Lower lobe of right lung (tissue), 2 donors: ENCODE measurements around the gene C7orf57. TPM values are rescaled to one million over a fixed set of nuclear protein-coding genes. Genes with fewer than 3 reads are reported as not detected.

ENCODE experiments used
- ATAC-seq, 2 donors: fragments of 200-7000 bp; cut with Tn5 transposase; one replicate each; pipeline ENCODE4 v1.9.1; 2020 to 2022; ENCODE audit warnings: mild to moderate bottlenecking in 2 of 2, moderate library complexity in 2 of 2
- DNase-seq: peaks from one replicate; pipeline ENCODE4 v3.0.0-alpha.2; 2020
- H3K27ac ChIP-seq: fragments of 200-600 bp; one replicate; pipeline ENCODE4 v1.8.0; 2022
- H3K27me3 ChIP-seq: fragments of 200-600 bp; one replicate; pipeline ENCODE4 v1.8.0; 2022; ENCODE audit warnings: low read depth
- H3K36me3 ChIP-seq: fragments of 200-600 bp; one replicate; pipeline ENCODE4 v1.8.0; 2022; ENCODE audit warnings: mild to moderate bottlenecking
- H3K4me1 ChIP-seq: fragments of 200-600 bp; one replicate; pipeline ENCODE4 v1.8.0; 2022
- H3K4me3 ChIP-seq: fragments of 200-600 bp; one replicate; pipeline ENCODE4 v1.8.0; 2022; ENCODE audit warnings: mild to moderate bottlenecking
- H3K9me3 ChIP-seq: fragments of 200-600 bp; one replicate; pipeline ENCODE4 v1.8.0; 2022
- intact Hi-C: fragments of 100-400 bp; cut with DNase I; formaldehyde crosslinking; loops from one replicate; pipeline ENCODE4 v1.11.0; 2022
- total RNA-seq: library from RNA; stranded (reverse); fragmentation: NEBNext Ultra II Directional; extraction: Animal tissue kit (Norgen Biotek cat#: 25700); gene quantifications from one replicate; pipeline ENCODE4 v1.2.1, GENCODE V29; 2021
- TF ChIP-seq, protein P1 (sequence below): fragments of 200-600 bp; IDR thresholded peaks from one replicate; pipeline ENCODE4 v1.8.0; 2022; ENCODE audit warnings: antibody characterized with exemption, mild to moderate bottlenecking
- donor health status: DM: no; HTN: yes; CAD: no; lungs with severe emphysema.

The C7orf57 gene
- total RNA-seq, 1 donor from 2014 or later = 1.6 TPM

DNA sequence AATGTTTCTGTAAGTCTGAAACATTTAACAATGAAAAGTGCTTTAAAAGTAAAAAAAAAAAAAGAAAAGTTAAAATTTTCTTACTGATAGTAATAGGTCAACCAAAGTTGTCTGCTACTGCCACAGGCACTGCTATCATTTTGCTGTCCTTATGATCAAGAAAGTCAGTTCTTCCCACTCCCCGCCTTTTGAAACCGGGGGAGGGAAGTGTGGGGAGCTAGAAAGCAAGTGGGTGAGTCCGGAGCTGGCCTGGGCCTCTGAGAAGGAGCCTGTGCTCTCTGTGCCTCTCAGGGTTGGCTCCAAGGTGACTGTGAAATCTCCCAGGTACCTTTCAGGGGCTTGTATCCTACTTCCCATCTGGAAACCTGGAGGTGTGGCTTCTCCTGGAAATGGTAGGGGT lies 7.3 kb downstream of the C7orf57 start:
- no peak for ATAC-seq
- no peak for DNase-seq
- H3K4me1 ChIP-seq = no peaks in the 10 kb centered on the region

DNA sequence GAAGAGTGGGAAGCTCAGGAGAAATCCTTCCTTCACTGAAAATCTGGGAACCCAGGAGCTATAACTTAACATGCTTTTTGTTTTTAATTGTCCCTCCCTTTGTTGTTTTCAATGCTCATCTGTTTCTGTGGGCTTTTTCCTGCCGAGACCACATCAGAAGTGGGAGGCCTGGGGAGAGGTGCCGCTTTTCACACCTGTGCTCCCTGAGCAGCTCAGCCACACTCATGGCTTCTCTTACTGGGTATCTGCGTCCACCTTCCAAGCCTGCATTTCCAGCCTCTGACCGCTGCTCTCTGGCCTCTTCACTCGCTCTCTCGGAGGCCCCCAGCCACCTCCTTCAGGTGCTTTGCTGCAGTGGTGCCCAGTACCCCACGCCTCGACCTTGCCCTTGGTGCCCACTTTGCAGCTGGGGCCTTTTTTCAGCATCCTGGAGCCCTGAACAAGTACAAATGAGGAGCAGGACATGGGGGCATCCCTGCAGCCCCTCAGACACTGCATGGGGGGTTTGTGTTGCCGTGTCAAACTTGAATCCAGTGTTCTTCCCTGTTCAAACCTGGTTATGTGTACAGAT lies 9.9 kb downstream of the C7orf57 start:
- DNase-seq = no peak
- H3K27ac ChIP-seq = no peak overlapping the region
- H3K27me3 ChIP-seq = no peaks in the 10 kb centered on the region
- intact Hi-C loops = no loop called here
- ATAC-seq = no peak
- no peak overlapping the region for H3K4me3 ChIP-seq
- TF ChIP-seq, protein P1, sequence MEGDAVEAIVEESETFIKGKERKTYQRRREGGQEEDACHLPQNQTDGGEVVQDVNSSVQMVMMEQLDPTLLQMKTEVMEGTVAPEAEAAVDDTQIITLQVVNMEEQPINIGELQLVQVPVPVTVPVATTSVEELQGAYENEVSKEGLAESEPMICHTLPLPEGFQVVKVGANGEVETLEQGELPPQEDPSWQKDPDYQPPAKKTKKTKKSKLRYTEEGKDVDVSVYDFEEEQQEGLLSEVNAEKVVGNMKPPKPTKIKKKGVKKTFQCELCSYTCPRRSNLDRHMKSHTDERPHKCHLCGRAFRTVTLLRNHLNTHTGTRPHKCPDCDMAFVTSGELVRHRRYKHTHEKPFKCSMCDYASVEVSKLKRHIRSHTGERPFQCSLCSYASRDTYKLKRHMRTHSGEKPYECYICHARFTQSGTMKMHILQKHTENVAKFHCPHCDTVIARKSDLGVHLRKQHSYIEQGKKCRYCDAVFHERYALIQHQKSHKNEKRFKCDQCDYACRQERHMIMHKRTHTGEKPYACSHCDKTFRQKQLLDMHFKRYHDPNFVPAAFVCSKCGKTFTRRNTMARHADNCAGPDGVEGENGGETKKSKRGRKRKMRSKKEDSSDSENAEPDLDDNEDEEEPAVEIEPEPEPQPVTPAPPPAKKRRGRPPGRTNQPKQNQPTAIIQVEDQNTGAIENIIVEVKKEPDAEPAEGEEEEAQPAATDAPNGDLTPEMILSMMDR = no peak
- H3K4me1 ChIP-seq = no peaks in the 10 kb centered on the region
- no peaks in the 10 kb centered on the region for H3K36me3 ChIP-seq
- H3K9me3 ChIP-seq = no peaks in the 10 kb centered on the region

More for the DNA sequence above, 7.3 kb downstream of the C7orf57 start:
- no peaks in the 10 kb centered on the region for H3K27me3 ChIP-seq
- H3K9me3 ChIP-seq = no peaks in the 10 kb centered on the region
- H3K36me3 ChIP-seq = no peaks in the 10 kb centered on the region
- intact Hi-C loops = no loop called here
- no peak overlapping the region for H3K27ac ChIP-seq
- no peak overlapping the region for H3K4me3 ChIP-seq
- TF ChIP-seq, protein P1 = no peak

DNA sequence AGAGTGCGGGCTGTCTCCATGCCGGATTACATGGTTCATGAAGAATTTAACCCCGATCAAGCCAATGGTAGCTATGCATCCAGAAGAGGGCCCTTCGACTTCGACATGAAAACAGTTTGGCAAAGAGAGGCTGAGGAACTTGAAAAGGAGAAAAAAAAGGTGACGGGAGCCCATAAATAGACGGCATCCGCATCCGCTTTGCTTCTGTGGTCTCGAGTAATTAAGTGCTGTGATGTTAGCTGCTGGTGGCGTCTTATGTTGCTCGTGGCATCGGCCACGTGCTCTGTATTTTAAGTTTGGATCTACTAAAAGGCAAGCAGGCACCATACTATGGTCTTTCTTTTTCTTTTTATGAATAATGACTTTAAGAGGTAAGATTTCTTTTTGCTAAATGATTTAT lies 11.1 kb downstream of the C7orf57 start:
- Histone ChIP-seq H3K9me3 (no peaks in the 10 kb centered on the region), H3K36me3 (no peaks in the 10 kb centered on the region), H3K27me3 (no peaks in the 10 kb centered on the region), H3K27ac (no peak overlapping the region), H3K4me1 (no peaks in the 10 kb centered on the region), H3K4me3 (no peak overlapping the region)
- no peak for DNase-seq
- intact Hi-C loops = no loop called here
- TF ChIP-seq, protein P1 = no peak
- no peak for ATAC-seq

DNA sequence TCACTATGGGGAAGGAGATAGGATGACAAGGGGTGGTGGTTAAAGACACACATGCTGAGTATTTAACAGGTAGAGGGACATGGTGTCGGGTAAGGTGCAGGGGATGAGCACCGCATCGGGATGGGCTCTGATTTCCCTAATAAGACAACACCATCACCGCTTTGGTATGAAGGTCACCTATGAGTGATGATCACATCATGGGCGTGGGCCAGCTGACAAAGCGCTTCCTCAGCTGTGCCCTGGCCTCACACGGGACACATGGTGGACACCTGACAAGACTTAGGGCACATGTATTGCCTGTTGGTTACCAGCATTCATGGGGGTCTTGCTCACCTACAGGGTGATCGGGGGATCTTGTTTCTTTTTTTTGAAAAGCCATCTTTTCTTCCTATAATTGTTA lies 12.8 kb downstream of the C7orf57 start:
- no peak overlapping the region for H3K4me3 ChIP-seq
- no peak overlapping the region for H3K27ac ChIP-seq
- no peak for DNase-seq
- no peak for ATAC-seq
- H3K9me3 ChIP-seq = no peaks in the 10 kb centered on the region
- H3K27me3 ChIP-seq = no peaks in the 10 kb centered on the region
- intact Hi-C loops = no loop called here
- peaks cover under 1% of the 10 kb centered on the region for H3K4me1 ChIP-seq
- TF ChIP-seq, protein P1 = no peak
- no peaks in the 10 kb centered on the region for H3K36me3 ChIP-seq

DNA sequence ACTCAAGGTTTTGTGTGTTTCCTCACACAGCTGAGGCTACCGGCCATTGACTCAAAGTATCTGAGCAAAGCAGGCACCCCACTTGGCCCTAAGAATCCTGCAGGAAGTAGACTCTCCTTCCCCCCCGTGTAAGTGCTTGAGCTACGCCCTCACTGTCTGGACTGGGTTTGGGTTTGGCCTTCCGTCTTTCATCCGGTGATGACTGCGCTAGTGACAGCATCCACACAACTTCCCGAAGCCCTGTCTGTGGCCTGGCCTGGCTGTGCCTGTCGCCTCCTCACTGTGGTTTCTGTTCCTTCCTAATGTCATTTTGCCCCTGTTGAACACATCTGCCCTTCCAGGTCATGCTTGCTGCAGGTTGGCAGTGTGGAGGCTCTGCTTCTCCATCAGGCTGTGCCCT lies 14.5 kb downstream of the C7orf57 start:
- H3K4me3 ChIP-seq = no peak overlapping the region
- no peak overlapping the region for H3K27ac ChIP-seq
- H3K27me3 ChIP-seq = no peaks in the 10 kb centered on the region
- H3K9me3 ChIP-seq = no peaks in the 10 kb centered on the region
- intact Hi-C loops = no loop called here
- TF ChIP-seq, protein P1 = no peak
- no peaks in the 10 kb centered on the region for H3K36me3 ChIP-seq
- ATAC-seq = peak; percentile 38 to 76
- peak; percentile 64 for DNase-seq
- H3K4me1 ChIP-seq = peaks cover 5% of the 10 kb centered on the region
